HG03565 (cell line): ENCODE data around the gene KXD1.
"Not testable (repeated sequence)": the region's sequence is repeated elsewhere in the genome, so short reads cannot be mapped to it uniquely, and the experiment has no call there.

Source experiments
- ATAC-seq: cut with Tn5 transposase; IDR thresholded peaks from one replicate; pipeline ENCODE4 v1.9.1; 2021; ENCODE audit warnings: mild to moderate bottlenecking, moderate library complexity; ENCODE audit not compliant: unreplicated experiment

The KXD1 gene

GRCh38 chr19:18599485-18599884, 41.8 kb downstream of the KXD1 start:
- no peak for ATAC-seq

- ATAC-seq: not testable (repeated sequence)
These were observed 43.2 kb downstream of the KXD1 start for GRCh38 chr19:18600692-18601397.

GRCh38 chr19:18601875-18602274, 44.2 kb downstream of the KXD1 start:
- no peak for ATAC-seq

- no peak for ATAC-seq
These were observed 45.7 kb downstream of the KXD1 start for GRCh38 chr19:18603255-18603957.

- no peak for ATAC-seq
These were observed 46.5 kb downstream of the KXD1 start for GRCh38 chr19:18603958-18604819.

GRCh38 chr19:18604820-18605159, 47.1 kb downstream of the KXD1 start:
- no peak for ATAC-seq

- ATAC-seq: no peak
These were observed 47.5 kb downstream of the KXD1 start for GRCh38 chr19:18605196-18605545.

- ATAC-seq: no peak
These were observed 48.0 kb downstream of the KXD1 start for GRCh38 chr19:18605546-18606280.

- ATAC-seq: no peak
These were observed 48.9 kb downstream of the KXD1 start, which contains the start of gene CRLF1 for GRCh38 chr19:18606281-18607225. Gene CRLF1, minus strand, starts transcription at chr19:18606799. Its CDS starts 143 bp downstream, at chr19:18606656.

GRCh38 chr19:18607226-18608101, 49.8 kb downstream of the KXD1 start:
- ATAC-seq: no peak

- no peak for ATAC-seq
These were observed 50.6 kb downstream of the KXD1 start for GRCh38 chr19:18608102-18608804.

- no peak for ATAC-seq
These were observed 51.4 kb downstream of the KXD1 start for GRCh38 chr19:18608805-18609716.

GRCh38 chr19:18609717-18610051, 52.0 kb downstream of the KXD1 start:
- ATAC-seq: no peak

- no peak for ATAC-seq
These were observed 52.5 kb downstream of the KXD1 start for GRCh38 chr19:18610245-18610555.

- ATAC-seq: no peak
These were observed 53.1 kb downstream of the KXD1 start for GRCh38 chr19:18610556-18611326.

GRCh38 chr19:18611327-18612050, 53.8 kb downstream of the KXD1 start:
- no peak for ATAC-seq
